GM12878 (cell line): ENCODE results near the gene C16orf74. TPM values are rescaled to one million over a fixed set of nuclear protein-coding genes. Genes with fewer than 3 reads are reported as not detected.

Experiments used
- ATAC-seq: fragments of 200-7000 bp; cut with Tn5 transposase; 3 replicates; pipeline ENCODE4 v1.9.1; 2020; ENCODE audit warnings: mild to moderate bottlenecking, moderate library complexity
- BruUV-seq: library from RNA; stranded (reverse); fragments of 400-500 nt; replicated peaks from 2 replicates; lab custom pipeline; 2021; lab: Mats Ljungman, UMichigan
- CTCF ChIA-PET: fragments of 300-600 bp; sonication (Branson Sonifier 250); formaldehyde crosslinking; extraction: SDS; loops from one replicate; lab custom pipeline; 2021; ENCODE audit warnings: inconsistent platforms; lab: Yijun Ruan, JAX
- POLR2A ChIA-PET: fragments of 350-600 bp; formaldehyde crosslinking; extraction: SDS; loops from one replicate; lab custom pipeline; 2021; ENCODE audit warnings: inconsistent platforms; lab: Charles Lee
- RAD21 ChIA-PET: fragments of 300-600 bp; sonication (Branson Sonifier 250); formaldehyde crosslinking; loops from one replicate; lab custom pipeline; 2023; ENCODE audit warnings: antibody characterized with exemption; ENCODE audit not compliant: unreplicated experiment; lab: Charles Lee
- SMC1A ChIA-PET: fragments of 300-600 bp; sonication (Branson Sonifier 250); formaldehyde crosslinking; loops from one replicate; lab custom pipeline; 2023; ENCODE audit not compliant: unreplicated experiment, uncharacterized antibody; lab: Charles Lee
- DNase-seq: peaks from one replicate; pipeline ENCODE4 v3.0.0-alpha.2; 2011; ENCODE audit warnings: low read depth, low spot score
- FAIRE-seq: peaks from 3 replicates; lab custom pipeline; 2011; peaks lifted over from hg19 to GRCh38; lab: Jason Lieb, UNC
- H2AFZ ChIP-seq: 2 replicates; pipeline ENCODE4 v1.6.0; 2011; ENCODE audit warnings: low read depth, low read length, control low read depth; ENCODE audit not compliant: control insufficient read depth
- H3K27ac ChIP-seq: 2 replicates; pipeline ENCODE4 v1.5.1; 2011; ENCODE audit warnings: control low read depth; ENCODE audit not compliant: control insufficient read depth, insufficient read depth
- H3K27me3 ChIP-seq, 2 experiments: replicated peaks in 1 of 2; 2 replicates each; pipeline versions ENCODE4 v1.6.0 to v1.6.1; 2011; ENCODE audit warnings: low read length in 1 of 2; ENCODE audit not compliant: control insufficient read depth in 2 of 2, insufficient read depth in 2 of 2
- H3K36me3 ChIP-seq, 2 experiments: 2 replicates each; pipeline ENCODE4 v1.5.1; 2011; ENCODE audit warnings: low read length in 1 of 2; ENCODE audit not compliant: control insufficient read depth in 2 of 2, insufficient read depth in 2 of 2
- H3K4me1 ChIP-seq: 2 replicates; pipeline ENCODE4 v1.6.1; 2011; ENCODE audit warnings: mild to moderate bottlenecking, low read length, moderate library complexity, mixed read lengths; ENCODE audit not compliant: control insufficient read depth, insufficient read depth
- H3K4me2 ChIP-seq: 2 replicates; pipeline ENCODE4 v1.6.0; 2011; ENCODE audit warnings: control low read depth; ENCODE audit not compliant: control insufficient read depth, insufficient read depth
- H3K4me3 ChIP-seq: fragments of 200-600 bp; sonication (generic); 2 replicates; pipeline ENCODE4 v1.5.1; 2016
- H3K79me2 ChIP-seq: 2 replicates; pipeline ENCODE4 v1.6.0; 2011; ENCODE audit warnings: low read length; ENCODE audit not compliant: control insufficient read depth, insufficient read depth
- H3K9ac ChIP-seq: 2 replicates; pipeline ENCODE4 v1.8.0; 2011; ENCODE audit warnings: low read length, control low read depth, mixed read lengths; ENCODE audit not compliant: control insufficient read depth, insufficient read depth
- H3K9me3 ChIP-seq: replicated peaks from 3 replicates; pipeline ENCODE4 v1.5.1; 2011; ENCODE audit warnings: mild to moderate bottlenecking, low read length; ENCODE audit not compliant: control insufficient read depth, insufficient read depth
- H4K20me1 ChIP-seq: 2 replicates; pipeline ENCODE4 v1.6.0; 2011; ENCODE audit not compliant: control insufficient read depth, insufficient read depth
- JUND ChIP-seq: IDR thresholded peaks from 2 replicates; pipeline ENCODE4 v1.6.1; 2012; ENCODE audit warnings: low read depth, mild to moderate bottlenecking, low read length, improper control_type of control experiment, moderate library complexity
- MTA3 ChIP-seq: IDR thresholded peaks from 2 replicates; pipeline ENCODE4 v1.6.1; 2012; ENCODE audit warnings: low read length, inconsistent platforms, borderline replicate concordance
- RAD21 ChIP-seq: IDR thresholded peaks from 2 replicates; pipeline ENCODE4 v1.6.1; 2011; ENCODE audit warnings: mild to moderate bottlenecking, low read depth, low read length, moderate library complexity; ENCODE audit not compliant: insufficient read depth
- RUNX3 ChIP-seq: IDR thresholded peaks from 2 replicates; pipeline ENCODE4 v1.6.1; 2012; ENCODE audit warnings: low read length, inconsistent platforms
- SRF ChIP-seq, 2 experiments: IDR thresholded peaks; 2 replicates each; pipeline ENCODE4 v1.6.1; 2011; ENCODE audit warnings: low read depth in 2 of 2, low read length in 2 of 2, mild to moderate bottlenecking in 1 of 2, moderate library complexity in 1 of 2
- TCF12 ChIP-seq: IDR thresholded peaks from 2 replicates; pipeline ENCODE4 v1.6.1; 2011; ENCODE audit warnings: low read depth, mild to moderate bottlenecking, low read length
- ZBED1 ChIP-seq: IDR thresholded peaks from 2 replicates; pipeline ENCODE4 v1.6.1; 2016; ENCODE audit warnings: borderline replicate concordance
- ZNF274 ChIP-seq: IDR thresholded peaks from one replicate; pipeline ENCODE4 v1.8.0; 2011; ENCODE audit not compliant: insufficient read length, insufficient read depth
- WGBS: methylation state at CpG from one replicate; pipeline ENCODE4 v1.1.6; 2016; ENCODE audit warnings: low lambda C conversion rate; ENCODE audit not compliant: insufficient replicate concordance, insufficient coverage; ENCODE audit errors: missing lambda C conversion rate; 5-methylcytosine and 5-hydroxymethylcytosine counted together
- in situ Hi-C: fragments of 300-500 bp; cut with MboI; formaldehyde crosslinking; loops from 9 replicates; pipeline ENCODE4 v1.14.3; 2018; ENCODE audit warnings: mixed read lengths
- intact Hi-C: fragments of 100-400 bp; cut with micrococcal nuclease; formaldehyde crosslinking; loops from one replicate; pipeline ENCODE4 v1.14.2; 2022; ENCODE audit not compliant: unreplicated experiment
- polyA plus RNA-seq, 11 experiments: library from polyadenylated mRNA; depleted of rRNA in 4 of 11; unstranded in 6 of 11; stranded (reverse) in 5 of 11; fragments of >200 nt; fragmentation: Nextera tagmentation in 4 of 11; fragmentation: Illumina TruSeq in 1 of 11; extraction: Ambion mirVana in 4 of 11; extraction: Trizol in 1 of 11; gene quantifications; 1 replicate in 1 of 11; 2 replicates in 10 of 11; pipeline versions ENCODE4 v1.2.1 to v1.2.3, GENCODE V29; 2011 to 2016; ENCODE audit warnings: inconsistent platforms in 2 of 11, missing spikeins in 2 of 11, low read depth in 1 of 11
- total RNA-seq, 4 experiments: library from RNA; depleted of rRNA in 3 of 4; stranded (reverse); fragments of >200 nt in 3 of 4; fragmentation: Illumina TruSeq in 1 of 4; extraction: Trizol in 1 of 4; gene quantifications; 2 replicates each; pipeline versions ENCODE4 v1.2.1 to v1.2.3, GENCODE V29; 2013 to 2021
- TF ChIP-seq, protein P1 (sequence below): IDR thresholded peaks from 2 replicates; pipeline ENCODE4 v1.6.1; 2012; ENCODE audit warnings: low read length, inconsistent platforms
- TF ChIP-seq, protein P2 (sequence below): IDR thresholded peaks from 2 replicates; pipeline ENCODE4 v1.6.1; 2011; ENCODE audit warnings: low read depth, low read length, improper control_type of control experiment, borderline replicate concordance

The C16orf74 gene
- total and polyA plus RNA-seq, 10 of the 15 experiments (the other 5 are each of a cell fraction or from before 2014, with no cell fraction given), result 0.23 to 20.1 (median 6.8) TPM

DNA sequence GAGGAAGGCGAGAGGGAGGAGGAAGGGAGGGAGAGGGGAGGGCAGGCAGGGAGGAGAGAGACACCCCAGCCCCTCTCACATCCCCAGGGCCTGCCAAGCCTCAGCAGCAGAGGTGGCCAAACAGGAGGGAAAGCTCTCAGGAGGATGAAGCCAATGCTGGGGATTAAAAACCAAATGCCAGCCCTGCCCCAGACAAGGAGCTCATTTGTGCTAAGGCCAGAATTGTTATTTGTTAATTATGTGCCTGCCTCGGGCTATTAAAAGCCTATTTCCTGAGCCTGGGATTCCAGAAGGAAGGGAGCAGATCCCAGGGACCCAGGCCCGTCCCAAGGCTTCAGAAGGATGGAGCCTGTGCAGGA lies 34.2 kb downstream of the C16orf74 start:
- H3K27me3 ChIP-seq, result no peaks in the 10 kb centered on the region
- no peaks in the 10 kb centered on the region for H3K4me1 ChIP-seq
- no TSS peak for BruUV-seq
- ChIA-PET CTCF (interaction anchor here (0.9 to 6.4 kb wide), 15 partner anchors 28 to 602 kb away, joined by 3 to 36 read pairs (median 4); partner anchors contain the start of gene GINS2), SMC1A (interaction anchor here (0.6 to 1.8 kb wide), 5 partner anchors 31 to 270 kb away, joined by 3 to 5 read pairs (median 3); no protein-coding TSS in a partner anchor), POLR2A (no interaction called here), RAD21 (interaction anchor here (1.3 kb wide), 1 partner anchor 369 kb away, joined by 3 read pairs; no protein-coding TSS in a partner anchor)
- no peak overlapping the region for H3K27ac ChIP-seq
- H4K20me1 ChIP-seq, result no peaks in the 10 kb centered on the region
- DNase-seq, result no peak
- H2AFZ ChIP-seq, result no peak overlapping the region
- intact Hi-C loops (loop anchor here (5.0 to 10.0 kb wide), 4 partner anchors 39 to 322 kb away; no protein-coding TSS in a partner anchor), in situ Hi-C loops (loop anchor here (5.0 kb wide), 1 partner anchor 59 kb away; no protein-coding TSS in a partner anchor)
- H3K9ac ChIP-seq, result no peak overlapping the region
- no peak for ATAC-seq
- no peak overlapping the region for H3K4me3 ChIP-seq
- 6% methylated on average over 3 of the region's 3 CpGs for WGBS
- H3K36me3 ChIP-seq, result no peaks in the 10 kb centered on the region
- no peaks in the 10 kb centered on the region for H3K79me2 ChIP-seq
- FAIRE-seq, result no peak
- H3K4me2 ChIP-seq, result no peak overlapping the region
- no peaks in the 10 kb centered on the region; the same call in 2 of the 3 replicates for H3K9me3 ChIP-seq
- TF ChIP-seq RAD21, result no peak
- no peak for TF ChIP-seq ZBED1
- no peak for TF ChIP-seq SRF (IDR thresholded peaks at IDR 0.05; ENCODE audit: low read depth in 2 of 2, low read length in 2 of 2)
- TF ChIP-seq TCF12, result no peak
- TF ChIP-seq, protein P1, sequence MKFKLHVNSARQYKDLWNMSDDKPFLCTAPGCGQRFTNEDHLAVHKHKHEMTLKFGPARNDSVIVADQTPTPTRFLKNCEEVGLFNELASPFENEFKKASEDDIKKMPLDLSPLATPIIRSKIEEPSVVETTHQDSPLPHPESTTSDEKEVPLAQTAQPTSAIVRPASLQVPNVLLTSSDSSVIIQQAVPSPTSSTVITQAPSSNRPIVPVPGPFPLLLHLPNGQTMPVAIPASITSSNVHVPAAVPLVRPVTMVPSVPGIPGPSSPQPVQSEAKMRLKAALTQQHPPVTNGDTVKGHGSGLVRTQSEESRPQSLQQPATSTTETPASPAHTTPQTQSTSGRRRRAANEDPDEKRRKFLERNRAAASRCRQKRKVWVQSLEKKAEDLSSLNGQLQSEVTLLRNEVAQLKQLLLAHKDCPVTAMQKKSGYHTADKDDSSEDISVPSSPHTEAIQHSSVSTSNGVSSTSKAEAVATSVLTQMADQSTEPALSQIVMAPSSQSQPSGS, result no peak
- TF ChIP-seq RUNX3, result no peak
- TF ChIP-seq MTA3, result no peak
- no peak for TF ChIP-seq JUND
- TF ChIP-seq ZNF274, result no peak
- TF ChIP-seq, protein P2, sequence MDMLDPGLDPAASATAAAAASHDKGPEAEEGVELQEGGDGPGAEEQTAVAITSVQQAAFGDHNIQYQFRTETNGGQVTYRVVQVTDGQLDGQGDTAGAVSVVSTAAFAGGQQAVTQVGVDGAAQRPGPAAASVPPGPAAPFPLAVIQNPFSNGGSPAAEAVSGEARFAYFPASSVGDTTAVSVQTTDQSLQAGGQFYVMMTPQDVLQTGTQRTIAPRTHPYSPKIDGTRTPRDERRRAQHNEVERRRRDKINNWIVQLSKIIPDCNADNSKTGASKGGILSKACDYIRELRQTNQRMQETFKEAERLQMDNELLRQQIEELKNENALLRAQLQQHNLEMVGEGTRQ, result no peak
